Ectodermal cell (in vitro differentiated cells): ENCODE results near the gene ARHGEF6.

Source experiments
- H3K27ac ChIP-seq: 2 replicates; pipeline ENCODE4 v1.7.0; 2013; ENCODE audit warnings: mild to moderate bottlenecking, low read depth, low read length; ENCODE audit not compliant: insufficient read depth, poor library complexity, severe bottlenecking
- H3K27me3 ChIP-seq: 2 replicates; pipeline ENCODE4 v1.7.0; 2013; ENCODE audit warnings: mild to moderate bottlenecking, low read length; ENCODE audit not compliant: insufficient read depth, control insufficient read depth, poor library complexity, severe bottlenecking
- H3K36me3 ChIP-seq: one replicate; pipeline ENCODE4 v1.7.0; 2013; ENCODE audit warnings: low read length; ENCODE audit not compliant: control insufficient read depth, insufficient read depth
- H3K4me1 ChIP-seq: one replicate; pipeline ENCODE4 v1.7.0; 2013; ENCODE audit warnings: low read length; ENCODE audit not compliant: control insufficient read depth, insufficient read depth
- H3K4me3 ChIP-seq: 2 replicates; pipeline ENCODE4 v1.7.0; 2013; ENCODE audit warnings: low read depth, low read length, control low read depth; ENCODE audit not compliant: insufficient read depth
- H3K9me3 ChIP-seq: 2 replicates; pipeline ENCODE4 v1.7.0; 2013; ENCODE audit warnings: mild to moderate bottlenecking, low read length, moderate library complexity; ENCODE audit not compliant: control insufficient read depth
- WGBS, 2 experiments: methylation state at CpG; one replicate each; pipeline ENCODE4 v1.1.7; 2013; ENCODE audit warnings: missing lambda C conversion rate in 2 of 2; 5-methylcytosine and 5-hydroxymethylcytosine counted together

The ARHGEF6 gene

DNA sequence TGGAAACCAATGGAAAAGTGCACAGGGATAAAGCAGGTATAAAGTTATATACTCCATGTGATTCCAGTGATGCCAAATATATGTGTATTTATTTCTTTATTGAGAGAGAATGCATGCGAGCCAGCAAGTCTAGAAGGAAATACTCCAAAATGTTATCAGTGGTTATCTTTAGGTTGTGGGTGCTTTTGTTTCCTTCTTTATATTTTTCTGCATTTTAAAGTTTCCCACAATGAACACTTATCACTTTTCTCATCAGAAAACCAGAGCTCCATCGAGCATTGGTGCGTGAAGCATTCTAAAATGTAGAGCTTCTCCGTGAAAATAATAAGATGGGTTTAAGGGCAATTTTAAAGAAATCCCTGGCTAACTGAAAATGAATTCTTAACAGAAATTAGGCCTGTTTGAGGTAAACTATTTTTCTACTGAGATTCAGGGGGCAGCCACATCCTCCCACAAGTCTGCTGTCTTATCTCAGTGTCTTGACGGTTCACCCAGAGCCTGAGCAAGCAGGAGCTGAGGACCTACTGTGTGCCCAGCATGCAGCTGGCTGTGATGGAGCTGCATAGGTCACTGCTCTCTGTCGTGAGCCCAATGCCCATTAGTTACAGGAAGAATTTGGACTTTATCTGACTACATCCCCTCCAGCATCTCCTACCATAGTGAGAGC is 151.5 kb downstream of the ARHGEF6 start:
- no peaks in the 10 kb centered on the region for H3K9me3 ChIP-seq
- no peak overlapping the region for H3K27ac ChIP-seq
- WGBS, 2 experiments: 86 to 91% methylated on average over 5 of the region's 6 CpGs
- H3K4me3 ChIP-seq: no peak overlapping the region
- no peaks in the 10 kb centered on the region for H3K36me3 ChIP-seq
- no peaks in the 10 kb centered on the region for H3K27me3 ChIP-seq
- no peaks in the 10 kb centered on the region for H3K4me1 ChIP-seq

DNA sequence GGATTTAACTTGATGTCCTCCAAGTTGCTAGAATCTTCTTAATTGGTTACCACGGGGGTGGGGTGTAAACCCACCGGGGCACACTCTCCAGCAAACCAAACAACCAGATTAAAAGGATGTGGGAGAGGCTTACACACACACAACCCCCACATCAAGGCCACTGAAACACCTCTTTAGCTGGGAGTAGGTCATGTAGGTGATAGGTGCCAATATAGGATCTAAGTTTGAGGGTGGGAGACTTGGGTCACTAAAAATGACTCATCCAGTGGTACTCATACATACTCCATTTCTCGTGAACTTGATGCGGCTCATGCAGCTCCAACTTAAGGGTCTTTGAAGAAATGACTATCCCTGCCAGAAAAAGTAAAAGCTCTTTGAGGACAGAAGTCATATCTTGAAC is 153.3 kb downstream of the ARHGEF6 start:
- Histone ChIP-seq H3K27me3 (no peaks in the 10 kb centered on the region), H3K9me3 (no peaks in the 10 kb centered on the region), H3K4me3 (no peak overlapping the region), H3K36me3 (no peaks in the 10 kb centered on the region), H3K27ac (no peak overlapping the region), H3K4me1 (no peaks in the 10 kb centered on the region)
- WGBS, 2 experiments: 85 to 100% methylated on average over 1 to 2 of the region's 4 CpGs

DNA sequence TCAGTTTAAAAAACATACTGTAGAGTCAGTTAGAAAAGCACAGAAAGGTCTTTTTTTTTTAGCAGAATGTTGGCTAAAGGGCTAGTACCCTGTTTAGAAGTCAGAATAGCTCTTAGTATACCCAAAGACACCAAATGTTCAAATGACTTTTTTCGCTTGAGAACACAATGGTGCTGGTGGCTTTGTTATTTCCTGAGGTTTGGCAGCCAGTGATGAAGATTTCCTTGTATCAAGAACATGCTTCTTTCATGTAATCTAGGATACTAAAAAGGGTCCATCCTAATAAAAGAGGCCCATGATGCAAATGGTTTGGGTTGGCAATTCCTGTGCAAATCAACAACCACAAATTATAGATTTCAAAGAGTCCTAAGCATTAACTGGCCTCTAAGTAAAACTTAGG is 153.8 kb downstream of the ARHGEF6 start:
- no peaks in the 10 kb centered on the region for H3K9me3 ChIP-seq
- H3K36me3 ChIP-seq: no peaks in the 10 kb centered on the region
- H3K4me1 ChIP-seq: no peaks in the 10 kb centered on the region
- WGBS, 2 experiments: 100% methylated on average over 1 of the region's 1 CpG; no CpG with 5 or more reads in 1 of the 2 experiments
- H3K27me3 ChIP-seq: no peaks in the 10 kb centered on the region
- H3K4me3 ChIP-seq: no peak overlapping the region
- H3K27ac ChIP-seq: no peak overlapping the region

DNA sequence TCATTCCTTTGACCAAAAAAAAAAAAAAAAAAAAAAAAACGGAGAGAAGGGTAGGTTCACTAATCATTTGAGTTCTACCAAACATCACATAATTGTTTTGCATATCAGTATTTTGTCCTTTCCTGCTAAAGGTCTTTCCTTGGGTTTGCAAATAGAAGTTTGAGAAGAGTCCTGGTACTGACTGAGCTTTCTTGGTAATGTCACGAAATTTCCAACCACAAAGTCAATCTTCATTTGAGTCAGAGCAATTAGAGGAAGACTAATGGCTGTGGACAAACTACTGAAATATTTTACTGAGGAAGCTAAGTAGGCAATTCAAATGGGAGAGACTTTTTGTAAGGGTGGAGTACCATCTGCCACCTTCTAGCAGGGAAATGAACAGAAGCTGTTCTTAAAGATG is 154.5 kb downstream of the ARHGEF6 start:
- Histone ChIP-seq H3K27me3 (no peaks in the 10 kb centered on the region), H3K4me3 (no peak overlapping the region), H3K9me3 (no peaks in the 10 kb centered on the region), H3K4me1 (no peaks in the 10 kb centered on the region), H3K36me3 (no peaks in the 10 kb centered on the region), H3K27ac (no peak overlapping the region)
- 50% methylated on average over 2 of the region's 2 CpGs; no CpG with 5 or more reads in 1 of the 2 experiments for WGBS, 2 experiments

DNA sequence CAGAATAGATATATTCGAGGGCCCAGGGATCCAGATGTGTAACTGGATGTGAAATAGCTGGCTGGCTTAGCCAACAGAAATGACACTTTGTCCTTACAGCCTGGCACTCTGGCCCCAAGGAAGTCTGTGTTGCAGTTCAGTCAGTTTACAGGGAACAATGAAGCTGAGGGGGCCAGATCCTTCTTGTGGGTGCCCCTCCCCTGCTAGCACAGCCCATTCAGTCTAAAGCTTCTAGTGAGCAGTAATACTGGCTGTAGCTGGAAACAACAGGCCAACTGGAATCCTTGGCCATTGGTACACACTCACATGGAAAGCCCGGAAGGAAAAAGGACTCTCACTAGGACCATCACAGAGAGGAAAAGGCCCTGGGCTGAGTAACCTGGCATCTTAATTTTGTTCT is 155.5 kb downstream of the ARHGEF6 start:
- no peak overlapping the region for H3K27ac ChIP-seq
- 87 to 97% methylated on average over 2 of the region's 2 CpGs for WGBS, 2 experiments
- no peaks in the 10 kb centered on the region for H3K9me3 ChIP-seq
- no peak overlapping the region for H3K4me3 ChIP-seq
- H3K36me3 ChIP-seq: no peaks in the 10 kb centered on the region
- H3K4me1 ChIP-seq: no peaks in the 10 kb centered on the region
- H3K27me3 ChIP-seq: no peaks in the 10 kb centered on the region

DNA sequence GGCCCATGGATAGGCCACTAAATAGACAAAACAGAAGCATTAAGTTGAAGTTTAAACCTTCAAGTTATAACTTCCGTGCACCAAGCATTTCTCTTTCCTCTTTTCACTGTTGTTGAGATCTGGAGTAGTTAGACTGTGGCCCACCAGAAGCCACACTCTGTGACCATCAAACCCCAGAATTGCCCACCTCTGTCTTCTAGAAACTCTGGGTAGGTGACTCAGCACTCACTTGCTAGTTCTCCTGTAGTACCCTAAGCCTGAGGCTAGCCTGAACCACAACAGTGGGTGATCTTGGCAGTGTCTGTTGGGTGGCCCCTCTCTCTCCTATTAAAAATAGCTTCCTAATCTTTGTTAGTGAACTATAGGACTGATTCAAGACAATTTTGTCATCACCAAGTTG is 157.3 kb downstream of the ARHGEF6 start:
- no peak overlapping the region for H3K4me3 ChIP-seq
- H3K27ac ChIP-seq: no peak overlapping the region
- no peaks in the 10 kb centered on the region for H3K9me3 ChIP-seq
- no peaks in the 10 kb centered on the region for H3K4me1 ChIP-seq
- H3K36me3 ChIP-seq: no peaks in the 10 kb centered on the region
- WGBS, 2 experiments: 78 to 100% methylated on average over 1 of the region's 1 CpG
- H3K27me3 ChIP-seq: no peaks in the 10 kb centered on the region

DNA sequence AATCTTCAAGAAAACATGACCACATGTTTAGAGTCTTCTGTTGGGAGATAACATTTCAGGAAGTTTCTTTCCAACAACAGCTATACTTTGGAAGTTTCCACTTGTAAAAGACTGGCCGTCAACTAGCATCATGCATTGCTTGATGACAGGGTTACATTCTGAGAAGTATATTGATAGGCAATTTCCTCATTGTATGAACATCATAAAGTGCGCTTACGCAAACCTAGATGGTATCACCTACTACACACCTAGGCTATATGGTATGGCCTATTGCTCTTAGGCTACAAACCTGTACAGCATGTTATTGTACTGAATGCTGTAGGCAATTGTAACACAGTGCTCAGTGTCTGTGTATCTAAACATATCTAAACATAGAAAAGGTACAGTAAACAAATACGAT is 158.2 kb downstream of the ARHGEF6 start:
- no peaks in the 10 kb centered on the region for H3K36me3 ChIP-seq
- WGBS, 2 experiments: 93% methylated on average over 4 of the region's 4 CpGs; no CpG with 5 or more reads in 1 of the 2 experiments
- no peaks in the 10 kb centered on the region for H3K4me1 ChIP-seq
- no peak overlapping the region for H3K27ac ChIP-seq
- H3K9me3 ChIP-seq: no peaks in the 10 kb centered on the region
- no peaks in the 10 kb centered on the region for H3K27me3 ChIP-seq
- H3K4me3 ChIP-seq: no peak overlapping the region

DNA sequence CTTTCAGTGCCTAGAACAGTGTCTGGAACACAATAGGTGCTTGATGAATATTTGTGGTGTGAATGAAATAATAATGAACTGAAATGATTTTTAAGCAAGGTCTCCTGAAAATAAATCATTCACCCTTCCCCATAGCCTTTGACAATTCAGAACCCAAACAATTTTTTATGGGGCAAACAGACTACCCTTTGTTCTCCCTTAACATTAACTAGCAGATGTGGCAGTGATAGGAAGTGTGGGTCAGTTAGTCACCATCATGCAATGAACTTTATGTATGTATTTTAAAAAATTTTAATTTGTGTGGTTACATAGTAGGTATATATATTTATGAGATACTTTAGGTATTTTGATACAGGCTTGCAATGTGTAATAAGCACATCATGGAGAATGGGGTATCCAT is 160.0 kb downstream of the ARHGEF6 start:
- H3K4me1 ChIP-seq: no peaks in the 10 kb centered on the region
- H3K4me3 ChIP-seq: no peak overlapping the region
- H3K9me3 ChIP-seq: no peaks in the 10 kb centered on the region
- no peaks in the 10 kb centered on the region for H3K27me3 ChIP-seq
- H3K36me3 ChIP-seq: no peaks in the 10 kb centered on the region
- no peak overlapping the region for H3K27ac ChIP-seq

DNA sequence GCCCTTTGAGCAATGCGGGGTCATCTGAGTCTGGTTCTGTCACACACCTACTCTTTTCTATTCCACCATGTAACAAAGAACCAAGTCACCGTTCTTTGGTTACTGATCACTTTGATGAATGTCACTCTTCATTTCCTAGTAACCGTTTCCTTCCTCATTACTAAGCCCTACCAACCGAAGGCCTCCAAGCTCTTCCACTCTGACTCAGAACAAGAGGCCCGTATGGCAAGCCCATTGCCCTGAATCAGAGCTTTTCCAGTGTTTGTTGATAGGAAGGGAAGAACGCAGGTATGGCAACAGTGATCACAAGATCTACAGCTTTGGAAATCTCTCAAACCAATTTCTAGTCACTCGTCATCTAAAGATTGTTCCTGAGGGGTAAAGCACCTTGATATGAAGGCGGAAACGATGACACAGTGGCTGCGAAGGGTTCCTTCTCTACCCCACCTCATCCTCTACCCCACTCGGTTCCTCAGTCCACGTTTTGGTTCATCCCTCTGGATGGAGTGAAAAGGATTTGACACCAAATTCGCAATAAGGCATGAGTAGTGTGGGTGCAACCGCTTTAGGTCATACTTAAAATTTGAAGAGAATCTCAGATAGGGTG is 160.7 kb downstream of the ARHGEF6 start:
- WGBS, 2 experiments: 95 to 96% methylated on average over 11 to 14 of the region's 14 CpGs

DNA sequence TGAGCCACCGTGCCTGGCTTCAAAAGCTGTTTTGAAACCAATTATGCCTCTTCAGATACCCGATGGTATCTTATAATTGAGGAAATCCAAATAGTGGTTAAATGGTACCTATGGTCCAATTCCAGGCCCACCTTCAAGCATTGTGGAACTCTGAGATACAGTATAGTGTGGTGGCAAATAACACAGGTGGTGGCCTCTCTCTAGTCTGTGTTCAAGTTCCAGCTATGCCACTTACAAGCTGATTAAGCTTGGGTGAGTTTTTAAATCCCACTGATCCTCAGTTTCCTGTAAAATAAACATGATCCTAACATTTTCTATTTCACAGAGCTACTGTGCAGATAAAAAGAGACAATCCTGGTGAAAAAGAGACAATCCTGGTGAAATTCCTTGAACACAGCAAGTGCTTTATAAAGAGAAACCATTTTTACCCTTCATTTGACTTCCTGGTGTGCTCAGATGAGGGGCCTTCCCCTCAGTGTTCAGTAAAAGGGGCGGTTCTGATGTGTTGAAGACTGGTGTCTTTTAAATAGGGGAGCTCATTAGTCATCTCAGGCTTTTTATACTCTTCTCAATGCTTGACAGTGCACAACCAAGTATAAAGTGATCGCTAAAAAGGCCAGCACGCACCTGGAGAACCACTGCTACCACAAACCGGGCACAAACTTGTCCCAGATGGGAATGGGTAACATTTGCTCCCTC is 163.6 kb downstream of the ARHGEF6 start:
- Histone ChIP-seq H3K4me3 (no peak overlapping the region), H3K27ac (no peak overlapping the region), H3K4me1 (no peaks in the 10 kb centered on the region), H3K27me3 (no peaks in the 10 kb centered on the region), H3K36me3 (no peaks in the 10 kb centered on the region), H3K9me3 (no peaks in the 10 kb centered on the region)
- 88 to 92% methylated on average over 6 of the region's 6 CpGs for WGBS, 2 experiments

More for the DNA sequence above, 160.7 kb downstream of the ARHGEF6 start:
- no peak overlapping the region for H3K27ac ChIP-seq
- no peaks in the 10 kb centered on the region for H3K9me3 ChIP-seq
- H3K27me3 ChIP-seq: no peaks in the 10 kb centered on the region
- no peaks in the 10 kb centered on the region for H3K4me1 ChIP-seq
- no peak overlapping the region for H3K4me3 ChIP-seq
- no peaks in the 10 kb centered on the region for H3K36me3 ChIP-seq
